Astrocyte (in vitro differentiated cells and primary cell): ENCODE results near the gene CCDC89.
"Not testable (repeated sequence)": the region's sequence is repeated elsewhere in the genome, so short reads cannot be mapped to it uniquely, and the experiment has no call there.

Source experiments
- EZH2 ChIP-seq: IDR thresholded peaks from 2 replicates; pipeline ENCODE4 v1.6.1; 2012; ENCODE audit warnings: mild to moderate bottlenecking, low read length, inconsistent platforms; ENCODE audit not compliant: insufficient read depth
- TF ChIP-seq, protein P1 (sequence below): IDR thresholded peaks from 2 replicates; pipeline ENCODE4 v1.5.1; 2011; ENCODE audit warnings: low read depth, mild to moderate bottlenecking, inconsistent platforms, low read length, moderate library complexity; ENCODE audit not compliant: insufficient read depth

DNA sequence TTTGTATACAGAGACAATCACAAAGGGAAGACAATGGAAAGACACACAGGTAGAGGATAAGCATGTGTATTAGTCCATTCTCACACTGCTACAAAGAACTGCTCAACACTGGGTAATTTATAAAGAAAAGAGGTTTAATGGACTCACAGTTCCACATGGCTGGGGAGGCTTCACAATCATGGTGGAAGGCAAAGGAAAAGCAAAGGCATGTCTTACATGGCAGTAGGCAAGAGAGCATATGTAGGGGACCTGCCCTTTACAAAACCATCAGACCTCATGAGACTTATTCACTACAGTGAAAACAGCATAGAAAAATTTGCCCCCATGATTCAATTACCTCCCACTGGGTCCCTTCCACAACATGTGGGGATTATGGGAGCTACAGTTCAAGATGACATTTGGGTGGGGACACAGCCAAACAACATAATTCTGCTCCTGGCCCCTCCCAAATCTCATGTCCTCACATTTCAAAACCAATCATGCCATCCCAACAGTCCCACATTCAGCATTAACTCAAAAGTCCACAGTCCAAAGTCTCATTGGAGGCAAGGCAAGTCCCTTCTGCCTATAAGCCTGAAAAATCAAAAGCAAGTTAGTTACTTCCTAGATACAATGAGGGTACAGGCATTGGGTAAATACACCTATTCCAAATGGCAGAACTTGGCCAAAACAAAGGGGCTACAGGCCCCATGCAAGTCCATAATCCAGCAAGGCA lies 14.9 kb downstream of the CCDC89 start:
- TF ChIP-seq, protein P1, sequence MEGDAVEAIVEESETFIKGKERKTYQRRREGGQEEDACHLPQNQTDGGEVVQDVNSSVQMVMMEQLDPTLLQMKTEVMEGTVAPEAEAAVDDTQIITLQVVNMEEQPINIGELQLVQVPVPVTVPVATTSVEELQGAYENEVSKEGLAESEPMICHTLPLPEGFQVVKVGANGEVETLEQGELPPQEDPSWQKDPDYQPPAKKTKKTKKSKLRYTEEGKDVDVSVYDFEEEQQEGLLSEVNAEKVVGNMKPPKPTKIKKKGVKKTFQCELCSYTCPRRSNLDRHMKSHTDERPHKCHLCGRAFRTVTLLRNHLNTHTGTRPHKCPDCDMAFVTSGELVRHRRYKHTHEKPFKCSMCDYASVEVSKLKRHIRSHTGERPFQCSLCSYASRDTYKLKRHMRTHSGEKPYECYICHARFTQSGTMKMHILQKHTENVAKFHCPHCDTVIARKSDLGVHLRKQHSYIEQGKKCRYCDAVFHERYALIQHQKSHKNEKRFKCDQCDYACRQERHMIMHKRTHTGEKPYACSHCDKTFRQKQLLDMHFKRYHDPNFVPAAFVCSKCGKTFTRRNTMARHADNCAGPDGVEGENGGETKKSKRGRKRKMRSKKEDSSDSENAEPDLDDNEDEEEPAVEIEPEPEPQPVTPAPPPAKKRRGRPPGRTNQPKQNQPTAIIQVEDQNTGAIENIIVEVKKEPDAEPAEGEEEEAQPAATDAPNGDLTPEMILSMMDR, result not testable (repeated sequence)
- not testable (repeated sequence) for TF ChIP-seq EZH2
